T-cell (primary cell): Measurements from ENCODE around the gene GRPEL1. TPM values are rescaled to one million over a fixed set of nuclear protein-coding genes. Genes with fewer than 3 reads are reported as not detected.

Source experiments
- ATAC-seq, 4 experiments: fragments of 200-7000 bp in 3 of 4; fragments of 150-1000 bp in 1 of 4; cut with Tn5 transposase; replicated peaks in 1 of 4; 1 replicate in 3 of 4; 2 replicates in 1 of 4; pipeline ENCODE4 v1.10.0; 2021; ENCODE audit warnings: moderate library complexity in 3 of 4, mild to moderate bottlenecking in 2 of 4, moderate number of reproducible peaks in 1 of 4
- CTCF ChIA-PET, 2 donors: fragments of 300-600 bp; sonication (Branson Sonifier 250); formaldehyde crosslinking; loops; one replicate each; lab custom pipeline; 2022; ENCODE audit warnings: antibody characterized with exemption in 2 of 2; lab: Charles Lee
- POLR2A ChIA-PET, 2 donors: fragments of 300-600 bp; sonication (Branson Sonifier 250); formaldehyde crosslinking; loops; one replicate each; lab custom pipeline; 2022; ENCODE audit warnings: antibody characterized with exemption in 2 of 2; lab: Charles Lee
- DNase-seq, 35 experiments: peaks; one replicate each; pipeline versions ENCODE4 v3.0.0 to v3.0.0-alpha.2; 2013 to 2023
- H3K27ac ChIP-seq: one replicate; pipeline ENCODE4 v1.5.1; 2013; ENCODE audit warnings: low read length
- H3K27me3 ChIP-seq, 2 experiments: replicated peaks in 1 of 2; 1 replicate in 1 of 2; 2 replicates in 1 of 2; pipeline versions ENCODE4 v1.6.1 to v1.7.0; 2013; ENCODE audit warnings: low read length in 1 of 2, mixed read lengths in 1 of 2; ENCODE audit not compliant: control insufficient read depth in 2 of 2, insufficient read depth in 2 of 2; ENCODE audit errors: extremely low read depth in 1 of 2
- H3K36me3 ChIP-seq, 2 donors: 1 replicate in 1 of 2; 2 replicates in 1 of 2; pipeline versions ENCODE4 v1.6.1 to v1.7.0; 2013; ENCODE audit warnings: low read length in 1 of 2; ENCODE audit not compliant: control insufficient read depth in 2 of 2, insufficient read depth in 1 of 2; ENCODE audit errors: extremely low read depth in 1 of 2
- H3K4me1 ChIP-seq, 2 experiments: 1 replicate in 1 of 2; 2 replicates in 1 of 2; pipeline versions ENCODE4 v1.6.1 to v1.7.0; 2013; ENCODE audit warnings: low read length in 2 of 2, mixed read lengths in 1 of 2; ENCODE audit not compliant: insufficient read depth in 2 of 2, control insufficient read depth in 1 of 2; ENCODE audit errors: extremely low read depth in 1 of 2
- H3K4me3 ChIP-seq, 2 donors: 1 replicate in 1 of 2; 2 replicates in 1 of 2; pipeline versions ENCODE4 v1.5.1 to v1.7.0; 2013; ENCODE audit warnings: mild to moderate bottlenecking in 2 of 2, low read length in 1 of 2, moderate library complexity in 1 of 2; ENCODE audit not compliant: control insufficient read depth in 1 of 2; ENCODE audit errors: extremely low read depth in 1 of 2
- H3K9me3 ChIP-seq: 2 replicates; pipeline ENCODE4 v1.7.0; 2013
- H3K27ac Mint-ChIP-seq, 2 donors: one replicate each; pipeline ENCODE4 v1.8.0; 2020 to 2021; ENCODE audit warnings: mild to moderate bottlenecking in 2 of 2, mixed read lengths in 2 of 2
- H3K27me3 Mint-ChIP-seq, 2 donors: one replicate each; pipeline ENCODE4 v1.8.0; 2021 to 2022; ENCODE audit warnings: mixed read lengths in 2 of 2
- H3K36me3 Mint-ChIP-seq: one replicate; pipeline ENCODE4 v1.8.0; 2021; ENCODE audit warnings: mixed read lengths
- H3K4me1 Mint-ChIP-seq, 3 donors: one replicate each; pipeline ENCODE4 v1.8.0; 2020 to 2022; ENCODE audit warnings: mixed read lengths in 3 of 3, mild to moderate bottlenecking in 1 of 3
- H3K4me3 Mint-ChIP-seq, 3 donors: one replicate each; pipeline ENCODE4 v1.8.0; 2020 to 2022; ENCODE audit warnings: mild to moderate bottlenecking in 3 of 3, mixed read lengths in 3 of 3, moderate library complexity in 3 of 3
- H3K9me3 Mint-ChIP-seq, 3 donors: one replicate each; pipeline ENCODE4 v1.8.0; 2020 to 2022; ENCODE audit warnings: mixed read lengths in 3 of 3
- WGBS: methylation state at CpG from one replicate; pipeline ENCODE4 v1.1.5; 2013; ENCODE audit warnings: missing lambda C conversion rate; ENCODE audit not compliant: insufficient coverage; 5-methylcytosine and 5-hydroxymethylcytosine counted together
- total RNA-seq, 35 experiments: library from RNA in 6 of 35; stranded (reverse) in 6 of 35; fragments of 120-200 nt in 1 of 35; gene quantifications; one replicate each; pipeline versions ENCODE4 v1.2.1 to v1.2.4 and lab custom pipeline; 2013 to 2026

The GRPEL1 gene
- total RNA-seq, 5 donors from 2014 or later (not counting 1 experiment from before 2014, with no cell fraction given) = 29.9 to 54.6 (median 36.8) TPM

- no peaks in the 10 kb centered on the region for H3K4me1 Mint-ChIP-seq
- ChIA-PET CTCF (interaction anchor here in 1 of 2 donors (0.6 kb wide), 1 partner anchor 1386 kb away, joined by 5 read pairs; no protein-coding TSS in a partner anchor), POLR2A (interaction anchor here in 1 of 2 donors (0.6 kb wide), 1 partner anchor 16 kb away, joined by 3 read pairs; no protein-coding TSS in a partner anchor)
Observed at GRCh38 chr4:7076696-7077082, 8.8 kb upstream of the GRPEL1 start.

GRCh38 chr4:7075962-7076695, 8.3 kb upstream of the GRPEL1 start:
- no peak overlapping the region for H3K27ac ChIP-seq
- CTCF ChIA-PET = no interaction called here
- 82% methylated on average over 23 of the region's 25 CpGs for WGBS
- no peaks in the 10 kb centered on the region for H3K36me3 ChIP-seq
- H3K27ac Mint-ChIP-seq = no peak overlapping the region
- H3K4me1 ChIP-seq = peaks cover 0 to under 1% of the 10 kb centered on the region in 2 experiments
- ATAC-seq = no peak
- H3K9me3 ChIP-seq = no peaks in the 10 kb centered on the region
- H3K27me3 ChIP-seq = peaks cover 0 to 14% of the 10 kb centered on the region in 2 experiments
- peaks cover 0 to 6% (median 0%) of the 10 kb centered on the region in 3 donors for H3K9me3 Mint-ChIP-seq
- no peak for DNase-seq
- no peaks in the 10 kb centered on the region for H3K36me3 Mint-ChIP-seq
- POLR2A ChIA-PET = no interaction called here
- H3K4me3 Mint-ChIP-seq = no peak overlapping the region
- peaks cover 0 to 15% of the 10 kb centered on the region in 2 donors for H3K27me3 Mint-ChIP-seq
- H3K4me1 Mint-ChIP-seq = peaks cover 0 to under 1% (median 0%) of the 10 kb centered on the region in 3 donors
- no peak overlapping the region for H3K4me3 ChIP-seq

More at GRCh38 chr4:7076696-7077082, 8.8 kb upstream of the GRPEL1 start:
- peaks cover 0 to 12% of the 10 kb centered on the region in 2 experiments for H3K27me3 ChIP-seq
- no peak overlapping the region for H3K4me3 ChIP-seq
- no peaks in the 10 kb centered on the region for H3K36me3 ChIP-seq
- ATAC-seq = no peak
- DNase-seq = no peak
- Mint-ChIP-seq H3K27me3 (peaks cover 0 to 15% of the 10 kb centered on the region in 2 donors), H3K36me3 (no peaks in the 10 kb centered on the region), H3K4me3 (no peak overlapping the region), H3K9me3 (peaks cover 0 to 6% (median 0%) of the 10 kb centered on the region in 3 donors), H3K27ac (no peak overlapping the region)
- H3K9me3 ChIP-seq = no peaks in the 10 kb centered on the region
- H3K27ac ChIP-seq = no peak overlapping the region
- WGBS = 43% methylated on average over 1 of the region's 6 CpGs
- H3K4me1 ChIP-seq = no peaks in the 10 kb centered on the region

GRCh38 chr4:7074426-7074825, 6.6 kb upstream of the GRPEL1 start:
- POLR2A ChIA-PET = no interaction called here
- 75% methylated on average over 8 of the region's 9 CpGs for WGBS
- H3K36me3 ChIP-seq = no peaks in the 10 kb centered on the region
- peaks cover 2 to 8% of the 10 kb centered on the region in 2 experiments for H3K4me1 ChIP-seq
- CTCF ChIA-PET = interaction anchor here in 1 of 2 donors (0.7 kb wide), 1 partner anchor 421 kb away, joined by 3 read pairs; no protein-coding TSS in a partner anchor
- H3K4me3 ChIP-seq = no peak overlapping the region
- H3K27me3 ChIP-seq = peaks cover 0 to 17% of the 10 kb centered on the region in 2 experiments
- Mint-ChIP-seq H3K9me3 (no peaks in the 10 kb centered on the region), H3K4me1 (peaks cover 8 to 9% (median 8%) of the 10 kb centered on the region in 3 donors), H3K27ac (no peak overlapping the region), H3K4me3 (no peak overlapping the region), H3K36me3 (no peaks in the 10 kb centered on the region), H3K27me3 (peaks cover 0 to 6% of the 10 kb centered on the region in 2 donors)
- no peak for DNase-seq
- H3K27ac ChIP-seq = no peak overlapping the region
- no peaks in the 10 kb centered on the region for H3K9me3 ChIP-seq
- no peak for ATAC-seq

- ChIA-PET POLR2A (no interaction called here), CTCF (interaction anchor here (0.6 to 1.6 kb wide), 4 partner anchors 29 to 822 kb away, joined by 3 to 11 read pairs (median 4); no protein-coding TSS in a partner anchor)
- H3K4me1 ChIP-seq = peaks cover 2 to 12% of the 10 kb centered on the region in 2 experiments
- H3K4me3 ChIP-seq = no peak overlapping the region
- peaks cover 9 to 13% (median 11%) of the 10 kb centered on the region in 3 donors for H3K4me1 Mint-ChIP-seq
- H3K4me3 Mint-ChIP-seq = no peak overlapping the region
- no peaks in the 10 kb centered on the region for H3K36me3 Mint-ChIP-seq
- H3K9me3 ChIP-seq = no peaks in the 10 kb centered on the region
- H3K27me3 Mint-ChIP-seq = peaks cover 0 to 5% of the 10 kb centered on the region in 2 donors
- H3K9me3 Mint-ChIP-seq = no peaks in the 10 kb centered on the region
- no peak overlapping the region for H3K27ac Mint-ChIP-seq
- WGBS = 72% methylated on average over 18 of the region's 18 CpGs
- ATAC-seq = peak in 1 of 4 experiments; percentile 24
- peak in 1 of 35 experiments; percentile 50 for DNase-seq
- H3K27me3 ChIP-seq = peaks cover 0 to 17% of the 10 kb centered on the region in 2 experiments
- no peaks in the 10 kb centered on the region for H3K36me3 ChIP-seq
- no peak overlapping the region for H3K27ac ChIP-seq
Observed at GRCh38 chr4:7073526-7074390, 5.9 kb upstream of the GRPEL1 start.

GRCh38 chr4:7073059-7073458, 5.2 kb upstream of the GRPEL1 start:
- WGBS = 88% methylated on average over 14 of the region's 14 CpGs
- Mint-ChIP-seq H3K4me3 (no peak overlapping the region), H3K27me3 (peaks cover 0 to 5% of the 10 kb centered on the region in 2 donors), H3K9me3 (no peaks in the 10 kb centered on the region), H3K4me1 (peaks cover 15 to 20% (median 17%) of the 10 kb centered on the region in 3 donors), H3K36me3 (no peaks in the 10 kb centered on the region), H3K27ac (no peak overlapping the region)
- no peak for ATAC-seq
- Histone ChIP-seq H3K27me3 (peaks cover 0 to 17% of the 10 kb centered on the region in 2 experiments), H3K9me3 (no peaks in the 10 kb centered on the region), H3K4me1 (peaks cover 2 to 16% of the 10 kb centered on the region in 2 experiments), H3K27ac (no peak overlapping the region), H3K36me3 (no peaks in the 10 kb centered on the region), H3K4me3 (no peak overlapping the region)
- DNase-seq = no peak
- ChIA-PET POLR2A (no interaction called here), CTCF (interaction anchor here (0.6 to 1.6 kb wide), 3 partner anchors 29 to 1087 kb away, joined by 3 to 4 read pairs (median 3); no protein-coding TSS in a partner anchor)
